ENCODE data around the gene GPR85.

- TF ChIP-seq CTCF (IDR thresholded peaks at IDR 0.05): no peak
- TF ChIP-seq POLR2A (IDR thresholded peaks at IDR 0.05): peak; percentile 68
These were observed 31.7 kb upstream of the GPR85 start, which contains the start of gene SMIM30 for GRCh38 chr7:113118074-113118959.

All from testis (tissue), 2 donors.